ENCODE measurements around the gene ITFG2.

ITFG2 gene

DNA sequence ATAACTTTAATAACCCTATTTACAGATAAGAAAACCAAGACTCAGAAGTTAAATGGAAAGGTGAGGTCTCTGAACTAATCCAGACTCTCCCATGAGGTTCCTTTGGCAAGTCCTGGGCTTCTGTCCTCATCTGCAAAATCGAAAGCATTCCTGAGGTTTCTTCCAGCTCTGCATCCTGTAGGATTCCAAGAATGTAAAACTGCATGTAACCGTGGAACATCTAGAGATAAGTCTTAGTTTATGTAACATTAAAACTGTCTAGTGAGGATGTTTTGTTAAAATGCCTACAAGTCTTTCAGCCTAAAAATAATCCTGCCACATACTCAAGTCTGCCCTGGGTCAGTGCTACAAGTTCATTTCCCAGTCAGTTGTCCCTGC is 7.3 kb upstream of the ITFG2 start:
- no peak for DNase-seq
- H3K27me3 ChIP-seq: no peaks in the 10 kb centered on the region
- intact Hi-C loops (cut with DNase I; ENCODE audit: low total_unique reads): no loop called here
- TF ChIP-seq, protein P1, sequence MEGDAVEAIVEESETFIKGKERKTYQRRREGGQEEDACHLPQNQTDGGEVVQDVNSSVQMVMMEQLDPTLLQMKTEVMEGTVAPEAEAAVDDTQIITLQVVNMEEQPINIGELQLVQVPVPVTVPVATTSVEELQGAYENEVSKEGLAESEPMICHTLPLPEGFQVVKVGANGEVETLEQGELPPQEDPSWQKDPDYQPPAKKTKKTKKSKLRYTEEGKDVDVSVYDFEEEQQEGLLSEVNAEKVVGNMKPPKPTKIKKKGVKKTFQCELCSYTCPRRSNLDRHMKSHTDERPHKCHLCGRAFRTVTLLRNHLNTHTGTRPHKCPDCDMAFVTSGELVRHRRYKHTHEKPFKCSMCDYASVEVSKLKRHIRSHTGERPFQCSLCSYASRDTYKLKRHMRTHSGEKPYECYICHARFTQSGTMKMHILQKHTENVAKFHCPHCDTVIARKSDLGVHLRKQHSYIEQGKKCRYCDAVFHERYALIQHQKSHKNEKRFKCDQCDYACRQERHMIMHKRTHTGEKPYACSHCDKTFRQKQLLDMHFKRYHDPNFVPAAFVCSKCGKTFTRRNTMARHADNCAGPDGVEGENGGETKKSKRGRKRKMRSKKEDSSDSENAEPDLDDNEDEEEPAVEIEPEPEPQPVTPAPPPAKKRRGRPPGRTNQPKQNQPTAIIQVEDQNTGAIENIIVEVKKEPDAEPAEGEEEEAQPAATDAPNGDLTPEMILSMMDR (IDR thresholded peaks at IDR 0.05): no peak
- H3K36me3 ChIP-seq: peaks cover 24 to 53% (median 38%) of the 10 kb centered on the region in 3 donors
- no peaks in the 10 kb centered on the region for H3K9me3 ChIP-seq
- no peak overlapping the region for H3K4me3 ChIP-seq
- H3K4me1 ChIP-seq: peaks cover 0 to 36% (median 26%) of the 10 kb centered on the region in 4 donors
- H3K27ac ChIP-seq: peak overlapping the region; percentile 47 to 56

DNA sequence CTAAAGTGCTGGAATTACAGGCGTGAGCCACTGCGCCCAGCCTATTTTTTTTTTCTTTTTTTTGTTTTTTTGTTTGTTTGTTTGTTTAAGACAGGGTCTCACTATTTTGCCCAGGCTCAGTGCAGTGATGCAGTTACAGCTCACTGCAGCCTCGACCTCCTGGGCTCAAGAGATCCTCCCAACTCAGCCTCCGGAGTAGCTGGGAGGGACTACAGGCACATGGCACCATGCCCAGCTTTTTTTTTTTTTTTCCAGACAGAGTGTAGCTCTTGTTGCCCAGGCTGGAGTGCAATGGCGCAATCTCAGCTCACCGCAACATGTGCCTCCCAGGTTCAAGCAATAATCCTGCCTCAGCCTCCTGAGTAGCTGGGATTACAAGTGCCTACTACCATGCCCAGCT is 5.8 kb upstream of the ITFG2 start:
- no peak overlapping the region for H3K27ac ChIP-seq
- TF ChIP-seq, protein P1 (IDR thresholded peaks at IDR 0.05): no peak
- no peak overlapping the region for H3K4me3 ChIP-seq
- peaks cover 8 to 37% (median 23%) of the 10 kb centered on the region in 3 donors for H3K36me3 ChIP-seq
- no peak for DNase-seq
- intact Hi-C loops (cut with DNase I; ENCODE audit: low total_unique reads): no loop called here
- H3K27me3 ChIP-seq: no peaks in the 10 kb centered on the region
- H3K4me1 ChIP-seq: peaks cover 0 to 31% (median 24%) of the 10 kb centered on the region in 4 donors
- no peaks in the 10 kb centered on the region for H3K9me3 ChIP-seq

DNA sequence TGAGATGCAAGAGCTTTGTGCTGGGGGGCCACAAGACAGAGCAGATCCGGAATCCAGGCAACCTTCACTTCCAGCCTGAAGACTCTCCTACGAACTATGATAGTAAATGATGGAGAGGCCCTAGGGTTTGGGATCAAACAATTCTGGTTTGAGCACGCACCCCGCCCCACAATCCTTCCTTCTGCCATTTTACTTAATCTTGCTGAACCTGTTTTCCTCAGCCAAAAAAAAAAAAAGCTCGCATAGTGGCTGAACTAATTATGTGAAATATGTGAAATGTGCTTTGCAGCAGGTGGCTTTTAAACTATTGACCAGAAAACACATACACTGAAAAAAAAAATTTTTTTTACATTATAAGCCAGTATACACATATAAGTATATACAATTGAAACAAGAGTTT is 667 bp upstream of the ITFG2 start:
- Histone ChIP-seq H3K4me1 (peaks cover 0 to 24% (median 13%) of the 10 kb centered on the region in 4 donors), H3K27me3 (no peaks in the 10 kb centered on the region), H3K4me3 (peak overlapping the region; percentile 63 to 71), H3K36me3 (peaks cover 0 to 7% (median 0%) of the 10 kb centered on the region in 3 donors), H3K9me3 (no peaks in the 10 kb centered on the region), H3K27ac (peak overlapping the region; percentile 87 to 88)
- TF ChIP-seq, protein P1 (IDR thresholded peaks at IDR 0.05): no peak
- no peak for DNase-seq
- intact Hi-C loops (cut with DNase I; ENCODE audit: low total_unique reads): no loop called here

DNA sequence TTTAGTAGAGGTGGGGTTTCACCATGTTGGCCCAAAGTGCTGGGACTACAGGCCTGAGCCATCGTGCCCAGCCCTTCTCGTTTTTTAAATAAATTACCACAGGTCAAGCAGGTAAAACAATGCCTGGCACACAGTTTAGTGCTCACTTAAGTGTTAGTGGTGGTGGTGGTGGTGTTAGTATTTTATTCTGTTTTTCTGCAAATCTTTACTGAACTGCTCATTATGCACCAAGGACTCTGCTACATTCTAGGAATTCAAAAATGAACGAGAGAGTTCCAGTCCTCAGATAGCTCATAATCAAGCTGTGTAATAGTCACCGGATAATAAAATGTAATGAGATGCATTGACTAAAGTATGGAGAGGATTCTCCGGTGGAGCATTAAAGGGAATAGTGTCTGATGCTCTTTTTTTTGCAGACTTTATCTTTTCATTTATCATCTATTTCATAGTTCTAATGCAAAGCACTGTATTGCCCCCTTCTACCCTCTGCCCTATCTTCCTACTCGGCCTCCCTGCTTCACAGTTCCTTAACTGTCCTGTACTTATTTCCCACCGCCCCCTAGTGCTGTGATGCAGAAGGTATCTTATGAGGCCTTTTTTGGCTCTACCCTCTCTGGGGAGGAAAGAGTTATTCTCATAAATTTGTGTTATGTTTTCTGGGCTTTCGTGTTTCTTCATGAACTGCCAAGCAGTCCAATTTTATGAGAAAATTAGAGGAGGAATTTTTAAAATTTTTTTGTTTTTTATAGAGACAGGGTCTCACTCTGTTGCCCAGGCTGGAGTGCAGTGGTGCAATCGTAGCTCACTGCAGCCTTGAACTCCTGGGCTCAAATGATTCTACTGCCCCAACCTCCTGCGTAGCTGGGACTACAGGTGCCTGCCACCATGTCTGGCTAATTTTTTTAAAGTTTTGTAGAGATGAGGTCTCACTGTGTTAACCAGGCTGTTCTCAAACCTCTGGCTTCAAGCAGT is 1.0 kb downstream of the ITFG2 start:
- Histone ChIP-seq H3K9me3 (no peaks in the 10 kb centered on the region), H3K27ac (peak overlapping the region; percentile 87 to 88), H3K36me3 (peaks cover 9 to 23% (median 10%) of the 10 kb centered on the region in 3 donors), H3K4me1 (peaks cover 0 to 24% (median 13%) of the 10 kb centered on the region in 4 donors), H3K4me3 (peak overlapping the region; percentile 63 to 71), H3K27me3 (no peaks in the 10 kb centered on the region)
- intact Hi-C loops (cut with DNase I; ENCODE audit: low total_unique reads): no loop called here
- TF ChIP-seq, protein P1 (IDR thresholded peaks at IDR 0.05): peak; percentile 50 to 58
- peak in 1 of 2 donors; percentile 44 for DNase-seq

DNA sequence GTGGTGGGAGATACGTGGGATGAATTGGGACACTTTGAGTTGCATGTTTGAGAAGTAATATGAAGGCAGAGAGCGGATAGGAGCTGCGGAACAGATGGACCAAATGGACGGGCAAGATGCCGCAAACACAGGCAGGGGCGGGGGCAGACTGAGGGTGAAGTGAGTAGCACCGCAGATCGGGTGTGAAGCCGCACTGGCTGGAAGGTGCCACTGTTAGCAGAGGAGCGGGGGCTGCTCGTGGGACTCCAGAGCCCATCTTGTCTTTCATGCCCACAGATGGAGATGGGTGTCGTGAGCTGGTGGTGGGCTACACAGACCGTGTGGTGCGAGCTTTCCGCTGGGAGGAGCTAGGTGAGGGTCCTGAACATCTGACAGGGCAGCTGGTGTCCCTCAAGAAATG is 7.3 kb downstream of the ITFG2 start:
- no peak overlapping the region for H3K4me3 ChIP-seq
- no peaks in the 10 kb centered on the region for H3K27me3 ChIP-seq
- no peaks in the 10 kb centered on the region for H3K9me3 ChIP-seq
- DNase-seq: no peak
- TF ChIP-seq, protein P1 (IDR thresholded peaks at IDR 0.05): no peak
- intact Hi-C loops (cut with DNase I; ENCODE audit: low total_unique reads): no loop called here
- H3K27ac ChIP-seq: no peak overlapping the region
- peaks cover 0 to 1% (median 0%) of the 10 kb centered on the region in 4 donors for H3K4me1 ChIP-seq
- H3K36me3 ChIP-seq: peaks cover 45 to 86% (median 63%) of the 10 kb centered on the region in 3 donors
